Glutamatergic neuron (in vitro differentiated cells): Measurements from ENCODE around the gene MED13L. TPM values are rescaled to one million over a fixed set of nuclear protein-coding genes. Genes with fewer than 3 reads are reported as not detected.

Source experiments
- DNase-seq: peaks from one replicate; pipeline ENCODE4 v3.0.0; 2022
- H3K27ac Mint-ChIP-seq: one replicate; pipeline ENCODE4 v1.8.0; 2020; ENCODE audit warnings: mild to moderate bottlenecking, mixed read lengths, inconsistent platforms; ENCODE audit not compliant: unreplicated experiment
- H3K27me3 Mint-ChIP-seq: one replicate; pipeline ENCODE4 v1.8.0; 2020; ENCODE audit warnings: mild to moderate bottlenecking, moderate library complexity, mixed read lengths, inconsistent platforms; ENCODE audit not compliant: unreplicated experiment
- H3K36me3 Mint-ChIP-seq: one replicate; pipeline ENCODE4 v1.8.0; 2020; ENCODE audit warnings: mild to moderate bottlenecking, mixed read lengths, inconsistent platforms; ENCODE audit not compliant: unreplicated experiment
- H3K4me1 Mint-ChIP-seq: one replicate; pipeline ENCODE4 v1.8.0; 2020; ENCODE audit warnings: mild to moderate bottlenecking, low read depth, mixed read lengths, inconsistent platforms; ENCODE audit not compliant: unreplicated experiment
- H3K4me3 Mint-ChIP-seq: one replicate; pipeline ENCODE4 v1.8.0; 2020; ENCODE audit warnings: mild to moderate bottlenecking, mixed read lengths, inconsistent platforms; ENCODE audit not compliant: unreplicated experiment
- H3K9me3 Mint-ChIP-seq: one replicate; pipeline ENCODE4 v1.8.0; 2020; ENCODE audit warnings: mild to moderate bottlenecking, moderate library complexity, mixed read lengths, inconsistent platforms; ENCODE audit not compliant: unreplicated experiment
- total RNA-seq: library from RNA; stranded (reverse); fragmentation: NEBNext Ultra II Directional; extraction: Animal tissue kit (Norgen Biotek cat#: 25700); gene quantifications from one replicate; pipeline ENCODE4 v1.2.1, GENCODE V29; 2021; ENCODE audit not compliant: unreplicated experiment
- TF ChIP-seq, protein P1 (sequence below): fragments of 200-600 bp; sonication (generic); IDR thresholded peaks from one replicate; pipeline ENCODE4 v1.5.0; 2021; ENCODE audit not compliant: partially characterized antibody, unreplicated experiment

The MED13L gene
- total RNA-seq, 1 donor from 2014 or later = 95.5 TPM

DNA sequence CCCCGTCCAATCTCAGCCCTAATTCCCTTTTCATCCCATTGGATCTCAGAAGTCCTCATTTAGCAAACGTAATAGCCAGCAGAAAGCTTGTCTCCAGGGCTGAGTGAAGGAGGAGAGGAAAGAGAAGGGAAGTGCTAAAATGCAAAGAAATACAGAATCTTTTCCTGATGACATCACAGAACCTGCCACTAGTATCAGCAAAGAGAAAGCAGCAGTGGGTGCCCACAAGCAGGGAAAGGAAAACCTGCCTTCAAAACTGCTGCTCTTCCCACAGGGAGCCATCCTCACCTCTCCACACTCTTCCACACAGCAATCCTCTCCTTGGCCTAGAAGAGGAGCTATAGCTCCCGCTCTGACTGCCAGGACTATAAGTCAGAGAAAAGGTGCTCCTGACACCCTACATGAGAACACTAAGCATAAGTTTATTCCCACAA is 11.3 kb downstream of the MED13L start:
- H3K27me3 Mint-ChIP-seq = no peaks in the 10 kb centered on the region
- H3K36me3 Mint-ChIP-seq = no peaks in the 10 kb centered on the region
- TF ChIP-seq, protein P1, sequence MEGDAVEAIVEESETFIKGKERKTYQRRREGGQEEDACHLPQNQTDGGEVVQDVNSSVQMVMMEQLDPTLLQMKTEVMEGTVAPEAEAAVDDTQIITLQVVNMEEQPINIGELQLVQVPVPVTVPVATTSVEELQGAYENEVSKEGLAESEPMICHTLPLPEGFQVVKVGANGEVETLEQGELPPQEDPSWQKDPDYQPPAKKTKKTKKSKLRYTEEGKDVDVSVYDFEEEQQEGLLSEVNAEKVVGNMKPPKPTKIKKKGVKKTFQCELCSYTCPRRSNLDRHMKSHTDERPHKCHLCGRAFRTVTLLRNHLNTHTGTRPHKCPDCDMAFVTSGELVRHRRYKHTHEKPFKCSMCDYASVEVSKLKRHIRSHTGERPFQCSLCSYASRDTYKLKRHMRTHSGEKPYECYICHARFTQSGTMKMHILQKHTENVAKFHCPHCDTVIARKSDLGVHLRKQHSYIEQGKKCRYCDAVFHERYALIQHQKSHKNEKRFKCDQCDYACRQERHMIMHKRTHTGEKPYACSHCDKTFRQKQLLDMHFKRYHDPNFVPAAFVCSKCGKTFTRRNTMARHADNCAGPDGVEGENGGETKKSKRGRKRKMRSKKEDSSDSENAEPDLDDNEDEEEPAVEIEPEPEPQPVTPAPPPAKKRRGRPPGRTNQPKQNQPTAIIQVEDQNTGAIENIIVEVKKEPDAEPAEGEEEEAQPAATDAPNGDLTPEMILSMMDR = no peak
- no peak overlapping the region for H3K4me3 Mint-ChIP-seq
- H3K27ac Mint-ChIP-seq = no peak overlapping the region
- no peaks in the 10 kb centered on the region for H3K9me3 Mint-ChIP-seq
- peaks cover 10% of the 10 kb centered on the region for H3K4me1 Mint-ChIP-seq
- DNase-seq = no peak

DNA sequence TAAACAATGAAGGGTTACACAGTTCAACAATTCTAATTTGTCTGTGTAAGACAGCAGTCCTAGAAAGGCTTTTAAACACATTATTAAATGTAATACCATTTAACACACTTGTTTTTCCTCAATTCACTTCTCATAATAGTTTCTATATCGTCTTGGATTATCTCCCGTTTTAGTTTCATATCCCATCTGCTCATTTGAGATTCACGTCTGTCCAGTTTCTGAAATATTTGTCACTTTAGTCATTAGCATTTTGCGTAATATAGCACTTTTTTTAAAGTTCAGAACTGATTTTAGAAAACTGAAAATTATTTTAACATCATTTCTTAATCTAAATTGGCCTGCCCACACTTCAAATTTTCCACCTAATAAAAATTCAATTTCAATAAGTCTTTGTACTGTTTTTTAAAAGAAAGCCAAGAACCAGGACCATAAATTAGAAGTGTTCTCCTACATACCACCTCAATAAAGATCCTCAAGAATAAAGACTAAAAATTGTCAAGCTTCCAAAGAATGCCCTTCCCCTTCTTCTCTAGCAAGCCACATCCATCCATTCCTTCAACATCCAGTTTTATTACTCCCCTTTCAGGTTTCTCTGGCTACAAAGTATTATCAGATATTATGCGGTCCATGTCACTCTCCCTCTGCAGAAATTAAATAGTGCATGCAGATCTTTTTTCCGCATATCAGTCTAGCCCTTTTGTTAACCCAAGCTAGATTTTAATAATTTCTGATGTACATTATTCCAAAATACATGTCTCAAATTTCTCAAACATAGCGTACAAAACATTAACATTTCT is 11.9 kb downstream of the MED13L start:
- TF ChIP-seq, protein P1 = no peak
- Mint-ChIP-seq H3K9me3 (no peaks in the 10 kb centered on the region), H3K4me3 (no peak overlapping the region), H3K27ac (no peak overlapping the region), H3K4me1 (peaks cover 10% of the 10 kb centered on the region), H3K36me3 (no peaks in the 10 kb centered on the region), H3K27me3 (no peaks in the 10 kb centered on the region)
- DNase-seq = no peak

DNA sequence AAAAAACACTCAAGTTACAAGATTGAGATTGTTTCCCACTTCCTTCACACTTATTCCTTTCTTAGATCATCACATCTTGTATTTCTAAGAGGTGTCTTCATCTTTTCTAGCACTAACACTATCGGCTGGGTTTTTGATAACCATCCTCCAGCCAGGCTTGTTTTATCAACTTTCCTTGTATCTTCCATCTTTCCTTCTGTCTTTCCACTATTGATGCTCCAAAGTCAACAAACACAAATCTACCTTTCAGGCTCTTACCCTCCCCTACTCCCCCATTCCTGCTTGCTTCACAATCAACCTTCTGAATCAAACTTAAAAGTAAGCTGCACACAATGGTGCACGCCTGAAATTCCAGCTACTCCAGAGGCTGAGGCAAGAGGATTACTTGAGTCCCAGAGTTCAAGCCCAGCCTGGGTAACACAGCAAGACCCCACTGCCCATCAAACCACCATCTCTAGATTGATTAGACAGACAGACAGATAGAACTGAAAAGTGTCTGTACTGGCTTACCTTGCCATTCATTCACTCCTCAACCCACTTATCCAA is 12.9 kb downstream of the MED13L start:
- H3K27ac Mint-ChIP-seq = no peak overlapping the region
- peaks cover 10% of the 10 kb centered on the region for H3K4me1 Mint-ChIP-seq
- TF ChIP-seq, protein P1 = no peak
- no peak for DNase-seq
- H3K4me3 Mint-ChIP-seq = no peak overlapping the region
- H3K36me3 Mint-ChIP-seq = no peaks in the 10 kb centered on the region
- H3K9me3 Mint-ChIP-seq = peaks cover 1% of the 10 kb centered on the region
- no peaks in the 10 kb centered on the region for H3K27me3 Mint-ChIP-seq

DNA sequence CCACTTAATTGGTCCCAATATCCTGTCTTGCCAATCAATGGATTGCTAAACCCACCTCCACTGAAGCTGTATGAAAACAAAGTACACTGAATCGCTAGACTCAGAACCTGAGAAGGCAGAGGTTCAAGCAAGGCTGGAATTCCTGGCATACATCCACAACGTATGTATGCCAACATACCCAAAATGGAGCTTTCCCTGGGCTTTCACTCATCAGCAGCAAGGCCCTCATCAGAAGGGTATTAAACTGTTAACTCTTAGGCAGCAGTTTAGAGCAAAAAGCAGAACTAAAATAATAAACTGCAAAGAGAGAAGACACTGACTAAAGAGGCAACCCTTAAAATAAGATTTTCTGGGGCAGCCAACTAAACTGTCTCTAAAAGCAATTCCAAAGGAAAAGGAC is 13.6 kb downstream of the MED13L start:
- Mint-ChIP-seq H3K27me3 (no peaks in the 10 kb centered on the region), H3K4me3 (no peak overlapping the region), H3K36me3 (no peaks in the 10 kb centered on the region), H3K4me1 (peaks cover 10% of the 10 kb centered on the region), H3K9me3 (peaks cover 1% of the 10 kb centered on the region), H3K27ac (no peak overlapping the region)
- no peak for DNase-seq
- TF ChIP-seq, protein P1 = no peak

DNA sequence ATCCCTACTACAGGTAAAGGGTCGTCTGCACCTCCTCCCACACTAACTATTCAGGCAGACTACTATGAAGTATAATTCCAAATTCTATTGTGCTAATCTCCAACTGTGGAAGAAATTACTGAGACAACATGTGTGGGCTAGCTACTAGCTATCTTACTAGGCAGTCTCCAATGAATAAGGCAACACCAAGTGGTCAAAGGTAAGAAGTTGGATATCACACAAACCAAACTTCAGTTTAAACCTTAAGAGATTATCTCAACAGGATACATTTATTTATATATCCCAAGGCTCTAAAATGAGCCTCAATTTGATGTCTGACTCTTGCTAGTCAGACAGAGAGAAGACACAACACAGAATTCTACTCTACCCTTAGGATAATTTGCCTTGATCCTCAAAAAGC is 14.1 kb downstream of the MED13L start:
- TF ChIP-seq, protein P1 = no peak
- H3K27me3 Mint-ChIP-seq = no peaks in the 10 kb centered on the region
- no peaks in the 10 kb centered on the region for H3K36me3 Mint-ChIP-seq
- H3K4me3 Mint-ChIP-seq = no peak overlapping the region
- no peak for DNase-seq
- H3K9me3 Mint-ChIP-seq = peaks cover 1% of the 10 kb centered on the region
- H3K27ac Mint-ChIP-seq = no peak overlapping the region
- peaks cover 10% of the 10 kb centered on the region for H3K4me1 Mint-ChIP-seq
